Nephron (organoid): Measurements from ENCODE around the gene SEC14L6.

Experiments used
- H3K27ac Mint-ChIP-seq, 3 experiments: 2 replicates each; pipeline ENCODE4 v1.8.0; 2020; ENCODE audit warnings: mixed read lengths in 3 of 3, mild to moderate bottlenecking in 2 of 3, moderate library complexity in 1 of 3
- H3K27me3 Mint-ChIP-seq: 2 replicates; pipeline ENCODE4 v1.8.0; 2021; ENCODE audit warnings: low read depth, mild to moderate bottlenecking, moderate library complexity, mixed read lengths
- H3K36me3 Mint-ChIP-seq: 2 replicates; pipeline ENCODE4 v1.8.0; 2020; ENCODE audit warnings: low read depth, mixed read lengths
- H3K4me1 Mint-ChIP-seq: 2 replicates; pipeline ENCODE4 v1.8.0; 2020; ENCODE audit warnings: mixed read lengths
- H3K4me3 Mint-ChIP-seq, 3 experiments: 2 replicates each; pipeline ENCODE4 v1.8.0; 2020; ENCODE audit warnings: mild to moderate bottlenecking in 3 of 3, mixed read lengths in 3 of 3, moderate library complexity in 2 of 3
- H3K9me3 Mint-ChIP-seq: 2 replicates; pipeline ENCODE4 v1.8.0; 2020; ENCODE audit warnings: mixed read lengths
- CTCF ChIP-seq, 3 experiments: fragments of 200-600 bp; sonication (generic); IDR thresholded peaks; one replicate each; pipeline ENCODE4 v1.5.0; 2021; ENCODE audit warnings: antibody characterized with exemption in 3 of 3; ENCODE audit not compliant: unreplicated experiment in 3 of 3

The SEC14L6 gene

GRCh38 chr22:30511109-30511508 is 35.4 kb downstream of the SEC14L6 start:
- H3K4me3 Mint-ChIP-seq = no peak overlapping the region
- no peak overlapping the region for H3K27ac Mint-ChIP-seq
- H3K27me3 Mint-ChIP-seq = no peaks in the 10 kb centered on the region
- H3K4me1 Mint-ChIP-seq = no peaks in the 10 kb centered on the region
- no peak for TF ChIP-seq CTCF (IDR thresholded peaks at IDR 0.05; ENCODE audit: unreplicated experiment in 3 of 3)
- no peaks in the 10 kb centered on the region for H3K36me3 Mint-ChIP-seq
- H3K9me3 Mint-ChIP-seq = peaks cover 4% of the 10 kb centered on the region

GRCh38 chr22:30508216-30508615 is 38.3 kb downstream of the SEC14L6 start:
- no peak overlapping the region for H3K27ac Mint-ChIP-seq
- no peaks in the 10 kb centered on the region for H3K36me3 Mint-ChIP-seq
- peaks cover under 1% of the 10 kb centered on the region for H3K9me3 Mint-ChIP-seq
- no peaks in the 10 kb centered on the region for H3K27me3 Mint-ChIP-seq
- H3K4me3 Mint-ChIP-seq = no peak overlapping the region
- no peaks in the 10 kb centered on the region for H3K4me1 Mint-ChIP-seq
- no peak for TF ChIP-seq CTCF (IDR thresholded peaks at IDR 0.05; ENCODE audit: unreplicated experiment in 3 of 3)

- no peaks in the 10 kb centered on the region for H3K4me1 Mint-ChIP-seq
- TF ChIP-seq CTCF (IDR thresholded peaks at IDR 0.05; ENCODE audit: unreplicated experiment in 3 of 3) = no peak
- no peak overlapping the region for H3K27ac Mint-ChIP-seq
- H3K27me3 Mint-ChIP-seq = no peaks in the 10 kb centered on the region
- H3K4me3 Mint-ChIP-seq = no peak overlapping the region
- no peaks in the 10 kb centered on the region for H3K36me3 Mint-ChIP-seq
- H3K9me3 Mint-ChIP-seq = no peaks in the 10 kb centered on the region
Observed at GRCh38 chr22:30507670-30508069, 38.9 kb downstream of the SEC14L6 start.

- Mint-ChIP-seq H3K9me3 (no peaks in the 10 kb centered on the region), H3K4me1 (no peaks in the 10 kb centered on the region), H3K27me3 (no peaks in the 10 kb centered on the region), H3K4me3 (no peak overlapping the region), H3K36me3 (no peaks in the 10 kb centered on the region), H3K27ac (no peak overlapping the region)
- TF ChIP-seq CTCF (IDR thresholded peaks at IDR 0.05; ENCODE audit: unreplicated experiment in 3 of 3) = no peak
Observed at GRCh38 chr22:30506507-30506968, 40.0 kb downstream of the SEC14L6 start.

- H3K27ac Mint-ChIP-seq = no peak overlapping the region
- H3K9me3 Mint-ChIP-seq = no peaks in the 10 kb centered on the region
- H3K4me3 Mint-ChIP-seq = no peak overlapping the region
- H3K36me3 Mint-ChIP-seq = no peaks in the 10 kb centered on the region
- H3K4me1 Mint-ChIP-seq = no peaks in the 10 kb centered on the region
- no peak for TF ChIP-seq CTCF (IDR thresholded peaks at IDR 0.05; ENCODE audit: unreplicated experiment in 3 of 3)
- no peaks in the 10 kb centered on the region for H3K27me3 Mint-ChIP-seq
Observed at GRCh38 chr22:30503551-30503950, 43.0 kb downstream of the SEC14L6 start.

GRCh38 chr22:30502911-30503310 is 43.6 kb downstream of the SEC14L6 start:
- Mint-ChIP-seq H3K36me3 (no peaks in the 10 kb centered on the region), H3K9me3 (no peaks in the 10 kb centered on the region), H3K27ac (no peak overlapping the region), H3K27me3 (no peaks in the 10 kb centered on the region), H3K4me3 (no peak overlapping the region), H3K4me1 (no peaks in the 10 kb centered on the region)
- no peak for TF ChIP-seq CTCF (IDR thresholded peaks at IDR 0.05; ENCODE audit: unreplicated experiment in 3 of 3)
